ENCODE data around the gene MPP1. TPM values are rescaled to one million over a fixed set of nuclear protein-coding genes. Genes with fewer than 3 reads are reported as not detected.

Gene MPP1
- total and polyA plus RNA-seq, 9 of the 15 experiments (the other 6 are each of a cell fraction or from before 2014, with no cell fraction given) = 227 to 395 (median 283) TPM

- TF ChIP-seq RREB1 (CRISPR knock-in tag; IDR thresholded peaks at IDR 0.05) (no peak), JUND (IDR thresholded peaks at IDR 0.05; ENCODE audit: borderline replicate concordance, low read depth, low read length) (no peak), JUND (tag; IDR thresholded peaks at IDR 0.05; ENCODE audit: borderline replicate concordance, low read depth, low read length) (no peak; the same call in 2 of the 3 replicates), TEAD4 (IDR thresholded peaks at IDR 0.05; ENCODE audit: low read length) (peak; percentile 87), TEAD4 (CRISPR knock-in tag; IDR thresholded peaks at IDR 0.05; ENCODE audit: borderline replicate concordance) (no peak), ELK3 (CRISPR knock-in tag; IDR thresholded peaks at IDR 0.05) (no peak), HMGN3 (IDR thresholded peaks at IDR 0.05; ENCODE audit: borderline replicate concordance, extremely low read depth, insufficient read length, low read depth, low read length) (no peak), C11orf30 (IDR thresholded peaks at IDR 0.05; ENCODE audit: low read depth) (peak; percentile 33; the same call in 1 of the 2 replicates), ZNF609 (CRISPR knock-in tag; IDR thresholded peaks at IDR 0.05; ENCODE audit: borderline replicate concordance) (no peak), ETV1 (tag; conservative IDR thresholded peaks at IDR 0.05; ENCODE audit: low read depth) (no peak), TFAM (CRISPR knock-in tag; conservative IDR thresholded peaks at IDR 0.05) (no peak), ZNF232 (CRISPR knock-in tag; IDR thresholded peaks at IDR 0.05) (no peak), SRSF1 (IDR thresholded peaks at IDR 0.05; ENCODE audit: low read depth, low read length) (no peak), ZNF586 (CRISPR knock-in tag; conservative IDR thresholded peaks at IDR 0.05) (no peak), OTX1 (CRISPR knock-in tag; IDR thresholded peaks at IDR 0.05) (no peak), NCOR1 (IDR thresholded peaks at IDR 0.05) (peak; percentile 80), RBM15 (IDR thresholded peaks at IDR 0.05; ENCODE audit: insufficient read depth, low read length) (no peak)
Measured at GRCh38 chrX:154751669-154752271, 53.5 kb downstream of the MPP1 start (continued).
